GM18526 (cell line): Measurements from ENCODE around the gene MYOC.

Source experiments
- POLR2A ChIP-seq: IDR thresholded peaks from 3 replicates; pipeline ENCODE4 v1.6.1; 2011; ENCODE audit not compliant: insufficient read length; ENCODE audit errors: extremely low read depth

MYOC gene

DNA sequence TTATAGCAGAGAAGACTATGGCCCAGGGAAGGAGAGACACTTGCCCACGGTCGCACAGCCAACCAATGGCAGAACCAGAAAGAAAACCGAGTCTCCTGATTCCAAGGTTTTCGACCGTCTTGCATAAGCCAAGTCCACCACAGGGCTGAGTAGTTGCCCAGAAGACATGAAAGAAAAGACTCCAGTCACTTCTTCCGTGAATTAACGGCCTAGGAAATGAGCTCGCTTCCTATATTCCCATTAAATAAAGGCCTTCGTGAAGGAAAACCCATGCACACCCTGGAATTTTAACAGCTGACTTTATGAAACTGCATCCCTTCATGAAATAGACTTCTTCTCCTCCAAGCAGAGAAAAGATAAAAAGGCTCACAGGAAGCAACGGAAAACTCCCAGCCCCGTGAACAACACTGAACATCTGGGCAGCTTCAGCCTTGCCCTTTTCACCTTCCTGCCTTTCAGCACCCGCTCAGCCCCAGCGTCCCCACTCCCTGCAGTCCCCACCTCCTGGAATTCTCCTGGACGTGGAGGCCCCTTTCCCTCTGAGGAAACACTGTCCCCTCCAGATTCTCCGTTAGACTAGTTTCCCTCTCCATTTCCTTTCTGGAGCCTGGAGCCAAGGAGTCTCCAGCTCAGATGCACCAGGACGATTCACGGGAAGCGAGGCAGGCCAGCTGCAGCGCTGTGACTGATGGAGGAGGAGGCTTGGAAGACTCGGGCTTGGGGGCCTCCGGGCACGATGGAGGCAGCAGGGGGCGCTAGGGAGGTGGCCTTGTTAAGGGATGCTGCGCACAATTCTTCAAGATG lies 2.7 kb upstream of the MYOC start:
- TF ChIP-seq POLR2A: no peak

DNA sequence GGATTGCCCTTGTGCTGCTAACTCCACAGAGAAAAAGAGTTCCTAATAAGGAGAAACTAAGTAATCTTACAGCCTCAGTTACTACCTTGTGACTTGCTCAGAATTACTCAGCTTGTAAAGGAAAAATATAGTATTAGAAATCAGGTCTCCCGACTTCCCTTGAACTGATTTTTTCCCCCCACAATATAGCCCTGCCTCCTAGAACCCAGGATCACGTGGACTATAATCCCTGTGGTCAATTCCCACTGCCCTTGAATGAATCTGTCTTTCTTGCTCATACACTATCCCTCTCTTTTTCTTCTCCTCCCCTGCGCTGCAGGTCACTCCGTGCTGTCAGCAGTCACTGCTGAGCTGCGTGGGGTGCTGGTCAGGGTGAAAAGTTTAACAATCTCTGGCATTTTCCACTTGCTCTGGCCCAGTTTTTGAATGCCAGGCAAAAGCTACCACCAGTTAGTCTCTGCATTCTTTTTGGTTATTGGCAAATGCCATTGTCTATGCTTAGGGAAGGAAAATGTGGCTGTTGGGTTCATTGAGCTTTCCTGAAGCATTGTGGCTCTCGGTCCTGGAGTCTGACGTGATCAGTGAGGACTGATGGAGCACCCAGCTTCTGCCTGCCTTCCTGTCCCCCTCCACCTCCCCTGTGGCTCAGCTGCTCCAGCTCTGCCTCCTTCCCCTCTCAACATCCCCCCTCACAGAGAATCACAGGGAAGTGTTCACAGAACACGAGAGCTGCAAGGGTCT lies 1.9 kb upstream of the MYOC start:
- no peak for TF ChIP-seq POLR2A

DNA sequence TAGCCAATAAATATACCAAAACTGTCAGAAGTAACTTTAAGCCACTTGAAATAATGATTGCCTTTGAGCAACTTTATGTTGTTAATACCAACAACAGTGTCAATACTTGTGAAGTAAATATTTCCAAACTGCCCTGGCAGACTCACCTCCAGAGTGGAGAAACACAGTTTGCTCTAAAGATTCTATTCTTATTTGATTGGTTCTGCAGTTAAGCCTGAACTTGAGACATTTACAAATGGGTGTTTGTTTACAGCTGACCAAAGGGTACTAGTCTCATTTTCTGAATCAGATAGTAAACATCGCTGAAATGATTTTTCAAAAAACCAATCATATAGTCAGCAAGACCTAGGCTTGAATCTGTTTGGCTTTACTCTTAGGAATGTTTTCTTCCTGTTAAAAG lies 1.3 kb upstream of the MYOC start:
- TF ChIP-seq POLR2A: no peak

DNA sequence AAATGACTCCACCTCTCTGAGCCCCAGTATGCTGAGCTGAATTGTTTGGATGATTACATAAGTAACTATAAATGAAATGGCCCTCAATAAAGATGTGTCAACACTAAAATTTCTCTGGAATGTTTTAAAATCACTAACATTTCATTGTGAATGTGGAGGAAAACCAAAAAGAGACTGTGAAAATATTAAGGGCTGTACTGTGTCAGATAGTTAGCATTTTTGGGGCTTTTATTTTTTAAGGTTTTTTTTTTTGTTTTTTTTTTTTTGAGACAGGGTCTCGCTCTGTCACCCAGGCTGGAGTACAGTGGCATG lies 6.3 kb downstream of the MYOC start:
- no peak for TF ChIP-seq POLR2A

DNA sequence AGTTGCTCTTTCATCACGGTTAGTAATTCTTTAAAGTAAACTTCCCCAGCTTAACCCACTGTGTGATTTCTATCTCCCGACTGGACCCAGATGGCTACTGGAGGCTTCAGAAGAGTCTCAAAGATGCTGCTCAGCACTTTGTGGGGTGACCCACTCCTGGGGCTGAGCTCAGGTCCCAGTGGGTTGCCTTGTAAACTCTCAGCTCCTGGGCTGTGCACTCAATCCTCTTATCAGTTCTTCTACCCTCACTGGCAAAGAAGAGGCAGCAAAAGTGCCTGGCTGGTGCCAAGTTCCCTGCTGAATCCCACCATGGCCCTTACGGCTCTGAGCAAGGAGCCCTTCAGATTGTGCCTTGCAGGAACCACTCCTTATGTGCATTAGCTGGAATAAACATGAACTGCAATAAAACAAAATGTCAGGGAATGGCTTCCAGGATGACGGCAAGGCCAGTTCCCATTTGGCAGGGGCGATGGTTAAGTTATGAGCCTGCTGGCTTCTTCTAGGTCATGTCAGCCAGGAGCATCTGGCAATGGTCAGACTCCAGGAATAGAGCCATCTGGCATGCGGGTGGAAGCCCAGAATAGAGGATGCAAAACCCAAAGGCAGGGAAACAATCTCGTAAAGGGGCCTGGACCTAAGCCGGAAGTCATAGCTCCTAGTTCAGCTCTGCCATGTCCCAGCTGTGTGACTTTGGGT lies 6.8 kb downstream of the MYOC start:
- no peak for TF ChIP-seq POLR2A

- no peak for TF ChIP-seq POLR2A
Measured at GRCh38 chr1:171644805-171645483, 7.5 kb downstream of the MYOC start.

DNA sequence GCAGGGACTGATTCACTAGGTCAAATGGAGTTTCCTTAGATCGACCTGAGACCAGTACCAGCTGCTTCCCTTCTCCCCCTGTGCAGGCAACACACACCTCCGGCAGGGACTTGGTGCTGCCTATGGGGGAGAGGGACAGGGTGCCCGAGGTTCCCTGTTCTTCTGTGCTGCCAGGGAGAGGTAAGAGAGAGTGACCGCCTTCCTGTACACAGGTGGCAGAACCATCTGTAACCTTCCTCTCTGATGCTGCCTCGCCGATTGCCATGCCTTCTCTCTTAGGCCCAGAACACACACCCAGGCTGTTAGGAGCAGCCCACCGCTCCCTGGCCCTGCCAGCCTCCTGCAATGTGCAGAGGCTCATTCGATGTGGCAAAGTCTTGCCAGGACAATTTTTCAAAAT lies 9.3 kb downstream of the MYOC start:
- no peak for TF ChIP-seq POLR2A

GRCh38 chr1:171642197-171642596 lies 10.3 kb downstream of the MYOC start:
- TF ChIP-seq POLR2A: no peak

GRCh38 chr1:171641076-171641864 lies 11.2 kb downstream of the MYOC start:
- no peak for TF ChIP-seq POLR2A

- TF ChIP-seq POLR2A: no peak
Measured at GRCh38 chr1:171640225-171640624, 12.3 kb downstream of the MYOC start.

DNA sequence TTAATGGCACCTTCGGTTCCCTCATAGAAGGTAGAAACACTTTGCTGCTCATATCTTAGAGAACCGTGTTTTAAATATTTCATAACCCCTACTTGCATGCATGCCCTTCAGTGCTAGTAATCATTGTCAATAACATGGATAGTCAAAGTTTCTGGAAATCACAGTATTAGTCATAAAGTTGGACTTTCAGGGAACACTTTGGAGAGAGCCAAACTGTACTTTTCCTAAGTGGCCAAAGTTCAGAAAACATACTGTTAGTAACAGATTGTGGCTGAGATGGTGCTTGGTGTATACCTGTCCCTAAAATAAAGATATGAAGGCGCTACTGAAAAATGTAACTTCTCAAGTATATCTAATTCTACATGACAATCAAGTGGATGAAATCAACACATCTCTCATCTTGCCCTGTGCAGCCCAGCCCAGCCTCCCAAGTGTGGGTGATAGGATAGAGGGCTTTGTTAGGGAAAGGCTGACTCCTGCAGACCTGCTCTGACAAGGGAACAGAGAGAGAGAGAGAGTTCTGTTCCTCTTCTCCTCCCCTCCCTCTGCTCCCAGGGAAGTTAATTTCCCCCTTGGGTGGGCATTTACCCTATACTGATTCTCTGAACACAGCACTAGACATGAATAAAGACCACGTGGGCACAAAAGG lies 14.4 kb downstream of the MYOC start:
- TF ChIP-seq POLR2A: no peak

DNA sequence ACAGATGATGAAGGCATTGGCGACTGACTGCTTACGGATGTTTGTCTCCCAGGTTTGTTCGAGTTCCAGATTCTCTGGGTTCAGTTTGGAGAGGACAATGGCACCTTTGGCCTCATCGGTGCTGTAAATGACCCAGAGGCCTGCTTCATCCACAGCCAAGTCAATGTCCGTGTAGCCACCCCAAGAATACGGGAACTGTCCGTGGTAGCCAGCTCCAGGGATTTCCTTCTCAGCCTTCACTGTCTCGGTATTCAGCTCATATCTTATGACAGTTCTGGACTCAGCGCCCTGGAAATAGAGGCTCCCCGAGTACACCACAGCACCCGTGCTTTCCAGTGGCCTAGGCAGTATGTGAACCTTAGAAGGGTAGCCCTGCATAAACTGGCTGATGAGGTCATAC lies 16.3 kb downstream of the MYOC start:
- no peak for TF ChIP-seq POLR2A

DNA sequence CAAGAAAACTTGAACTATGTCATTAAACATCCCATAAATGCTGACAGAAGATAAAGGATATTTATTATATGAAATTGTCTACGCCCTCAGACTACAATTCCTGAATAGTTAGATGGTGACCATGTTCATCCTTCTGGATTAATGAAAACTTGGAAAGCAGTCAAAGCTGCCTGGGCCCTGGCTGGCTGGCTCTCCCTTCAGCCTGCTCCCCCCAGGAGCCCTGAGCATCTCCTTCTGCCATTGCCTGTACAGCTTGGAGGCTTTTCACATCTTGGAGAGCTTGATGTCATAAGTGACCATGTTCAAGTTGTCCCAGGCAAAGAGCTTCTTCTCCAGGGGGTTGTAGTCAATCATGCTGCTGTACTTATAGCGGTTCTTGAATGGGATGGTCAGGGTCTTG lies 16.8 kb downstream of the MYOC start:
- no peak for TF ChIP-seq POLR2A

GRCh38 chr1:171628225-171628624 lies 24.3 kb downstream of the MYOC start:
- TF ChIP-seq POLR2A: no peak
